A204.1 (cell line): ENCODE results near the gene KIAA0319L.

Experiments
- FAIRE-seq: peaks from 2 replicates; lab custom pipeline; 2012; peaks lifted over from hg19 to GRCh38; lab: Jason Lieb, UNC

KIAA0319L gene

GRCh38 chr1:35443768-35444518, 113.3 kb downstream of the KIAA0319L start:
- FAIRE-seq: no peak

GRCh38 chr1:35442734-35443133, 114.5 kb downstream of the KIAA0319L start:
- FAIRE-seq: no peak

- FAIRE-seq: no peak
Measured at GRCh38 chr1:35441926-35442579, 115.2 kb downstream of the KIAA0319L start.

GRCh38 chr1:35439626-35440025, 117.6 kb downstream of the KIAA0319L start:
- FAIRE-seq: no peak

GRCh38 chr1:35437200-35437599, 120.0 kb downstream of the KIAA0319L start:
- no peak for FAIRE-seq

GRCh38 chr1:35436078-35436477, 121.1 kb downstream of the KIAA0319L start:
- FAIRE-seq: no peak

GRCh38 chr1:35434703-35435102, 122.5 kb downstream of the KIAA0319L start:
- no peak for FAIRE-seq

GRCh38 chr1:35433714-35434113, 123.5 kb downstream of the KIAA0319L start:
- FAIRE-seq: no peak

- FAIRE-seq: no peak
Measured at GRCh38 chr1:35432231-35432630, 125.0 kb downstream of the KIAA0319L start.

GRCh38 chr1:35431173-35431599, 126.0 kb downstream of the KIAA0319L start:
- FAIRE-seq: no peak

GRCh38 chr1:35430762-35431161, 126.4 kb downstream of the KIAA0319L start:
- no peak for FAIRE-seq

GRCh38 chr1:35428360-35428759, 128.8 kb downstream of the KIAA0319L start:
- no peak for FAIRE-seq

- FAIRE-seq: no peak
Measured at GRCh38 chr1:35426097-35426586, 131.1 kb downstream of the KIAA0319L start.

- no peak for FAIRE-seq
Measured at GRCh38 chr1:35408925-35409324, 148.3 kb downstream of the KIAA0319L start.

GRCh38 chr1:35407743-35408142, 149.5 kb downstream of the KIAA0319L start:
- no peak for FAIRE-seq

GRCh38 chr1:35406103-35406502, 151.1 kb downstream of the KIAA0319L start:
- FAIRE-seq: no peak

- no peak for FAIRE-seq
Measured at GRCh38 chr1:35401049-35401448, 156.2 kb downstream of the KIAA0319L start.

GRCh38 chr1:35398739-35399138, 158.5 kb downstream of the KIAA0319L start:
- FAIRE-seq: no peak

GRCh38 chr1:35394386-35394785, 162.8 kb downstream of the KIAA0319L start:
- no peak for FAIRE-seq

GRCh38 chr1:35390600-35391494, 166.4 kb downstream of the KIAA0319L start:
- no peak for FAIRE-seq

- no peak for FAIRE-seq
Measured at GRCh38 chr1:35386959-35387358, 170.2 kb downstream of the KIAA0319L start.

GRCh38 chr1:35386290-35386689, 170.9 kb downstream of the KIAA0319L start:
- no peak for FAIRE-seq
